Measurements from ENCODE around the gene PDE8A.

DNA sequence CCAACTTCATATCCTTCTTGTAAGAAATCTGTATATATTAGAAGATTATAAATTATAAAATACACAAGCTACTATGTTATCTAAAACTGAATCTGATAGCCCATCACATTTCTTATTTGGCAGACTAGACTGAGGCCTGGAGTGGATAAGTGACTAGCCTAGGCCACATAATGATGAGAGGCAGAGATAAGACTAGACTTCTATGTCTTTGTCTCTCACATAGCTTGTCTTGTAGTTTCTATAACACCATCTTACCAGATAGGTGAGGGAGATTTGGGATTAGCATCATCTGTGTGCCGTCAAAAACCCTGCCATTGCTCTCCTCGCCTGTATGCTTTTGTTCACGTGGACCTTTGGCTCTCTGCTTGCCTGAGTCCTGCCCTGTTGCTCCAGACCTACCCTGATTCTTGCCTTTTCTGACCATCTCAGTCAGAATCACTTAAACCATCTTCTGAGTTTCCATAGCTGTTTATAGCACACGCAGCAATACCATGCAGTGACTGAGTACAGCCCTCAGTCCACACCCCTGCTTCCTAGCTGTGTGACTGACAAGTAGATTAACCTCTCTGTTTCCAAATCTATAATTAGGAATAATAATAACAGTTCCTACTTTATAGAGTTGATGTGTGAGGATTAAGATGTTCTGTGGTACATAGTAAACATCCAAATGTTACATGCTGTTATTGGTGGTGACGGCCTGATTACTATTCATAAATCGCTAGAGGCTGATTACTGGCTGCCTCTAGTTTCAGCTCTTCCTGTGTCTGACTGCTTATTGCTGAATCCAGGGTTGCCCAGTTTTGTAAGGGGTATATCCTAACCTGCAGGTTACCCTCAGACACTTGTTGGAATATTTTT is 49.7 kb downstream of the PDE8A start:
- TF ChIP-seq, protein P1, sequence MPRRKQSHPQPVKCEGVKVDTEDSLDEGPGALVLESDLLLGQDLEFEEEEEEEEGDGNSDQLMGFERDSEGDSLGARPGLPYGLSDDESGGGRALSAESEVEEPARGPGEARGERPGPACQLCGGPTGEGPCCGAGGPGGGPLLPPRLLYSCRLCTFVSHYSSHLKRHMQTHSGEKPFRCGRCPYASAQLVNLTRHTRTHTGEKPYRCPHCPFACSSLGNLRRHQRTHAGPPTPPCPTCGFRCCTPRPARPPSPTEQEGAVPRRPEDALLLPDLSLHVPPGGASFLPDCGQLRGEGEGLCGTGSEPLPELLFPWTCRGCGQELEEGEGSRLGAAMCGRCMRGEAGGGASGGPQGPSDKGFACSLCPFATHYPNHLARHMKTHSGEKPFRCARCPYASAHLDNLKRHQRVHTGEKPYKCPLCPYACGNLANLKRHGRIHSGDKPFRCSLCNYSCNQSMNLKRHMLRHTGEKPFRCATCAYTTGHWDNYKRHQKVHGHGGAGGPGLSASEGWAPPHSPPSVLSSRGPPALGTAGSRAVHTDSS (tag by site-specific recombination; IDR thresholded peaks at IDR 0.05): no peak
- TF ChIP-seq ZNF184 (tag by site-specific recombination; IDR thresholded peaks at IDR 0.05): no peak
- TF ChIP-seq ZNF292 (tag by site-specific recombination; IDR thresholded peaks at IDR 0.05; ENCODE audit: borderline replicate concordance, low read depth): no peak
- TF ChIP-seq YY1 (tag by site-specific recombination; IDR thresholded peaks at IDR 0.05): no peak
- TF ChIP-seq SP3 (tag by site-specific recombination; IDR thresholded peaks at IDR 0.05): no peak
- TF ChIP-seq, protein P2, sequence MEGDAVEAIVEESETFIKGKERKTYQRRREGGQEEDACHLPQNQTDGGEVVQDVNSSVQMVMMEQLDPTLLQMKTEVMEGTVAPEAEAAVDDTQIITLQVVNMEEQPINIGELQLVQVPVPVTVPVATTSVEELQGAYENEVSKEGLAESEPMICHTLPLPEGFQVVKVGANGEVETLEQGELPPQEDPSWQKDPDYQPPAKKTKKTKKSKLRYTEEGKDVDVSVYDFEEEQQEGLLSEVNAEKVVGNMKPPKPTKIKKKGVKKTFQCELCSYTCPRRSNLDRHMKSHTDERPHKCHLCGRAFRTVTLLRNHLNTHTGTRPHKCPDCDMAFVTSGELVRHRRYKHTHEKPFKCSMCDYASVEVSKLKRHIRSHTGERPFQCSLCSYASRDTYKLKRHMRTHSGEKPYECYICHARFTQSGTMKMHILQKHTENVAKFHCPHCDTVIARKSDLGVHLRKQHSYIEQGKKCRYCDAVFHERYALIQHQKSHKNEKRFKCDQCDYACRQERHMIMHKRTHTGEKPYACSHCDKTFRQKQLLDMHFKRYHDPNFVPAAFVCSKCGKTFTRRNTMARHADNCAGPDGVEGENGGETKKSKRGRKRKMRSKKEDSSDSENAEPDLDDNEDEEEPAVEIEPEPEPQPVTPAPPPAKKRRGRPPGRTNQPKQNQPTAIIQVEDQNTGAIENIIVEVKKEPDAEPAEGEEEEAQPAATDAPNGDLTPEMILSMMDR (tag by site-specific recombination; IDR thresholded peaks at IDR 0.05): no peak
- no peak for TF ChIP-seq SCRT2 (tag by site-specific recombination; IDR thresholded peaks at IDR 0.05)
- TF ChIP-seq ZNF629 (tag by site-specific recombination; IDR thresholded peaks at IDR 0.05): no peak
- TF ChIP-seq ZNF777 (tag by site-specific recombination; IDR thresholded peaks at IDR 0.05; ENCODE audit: borderline replicate concordance): no peak
- TF ChIP-seq, protein P3, sequence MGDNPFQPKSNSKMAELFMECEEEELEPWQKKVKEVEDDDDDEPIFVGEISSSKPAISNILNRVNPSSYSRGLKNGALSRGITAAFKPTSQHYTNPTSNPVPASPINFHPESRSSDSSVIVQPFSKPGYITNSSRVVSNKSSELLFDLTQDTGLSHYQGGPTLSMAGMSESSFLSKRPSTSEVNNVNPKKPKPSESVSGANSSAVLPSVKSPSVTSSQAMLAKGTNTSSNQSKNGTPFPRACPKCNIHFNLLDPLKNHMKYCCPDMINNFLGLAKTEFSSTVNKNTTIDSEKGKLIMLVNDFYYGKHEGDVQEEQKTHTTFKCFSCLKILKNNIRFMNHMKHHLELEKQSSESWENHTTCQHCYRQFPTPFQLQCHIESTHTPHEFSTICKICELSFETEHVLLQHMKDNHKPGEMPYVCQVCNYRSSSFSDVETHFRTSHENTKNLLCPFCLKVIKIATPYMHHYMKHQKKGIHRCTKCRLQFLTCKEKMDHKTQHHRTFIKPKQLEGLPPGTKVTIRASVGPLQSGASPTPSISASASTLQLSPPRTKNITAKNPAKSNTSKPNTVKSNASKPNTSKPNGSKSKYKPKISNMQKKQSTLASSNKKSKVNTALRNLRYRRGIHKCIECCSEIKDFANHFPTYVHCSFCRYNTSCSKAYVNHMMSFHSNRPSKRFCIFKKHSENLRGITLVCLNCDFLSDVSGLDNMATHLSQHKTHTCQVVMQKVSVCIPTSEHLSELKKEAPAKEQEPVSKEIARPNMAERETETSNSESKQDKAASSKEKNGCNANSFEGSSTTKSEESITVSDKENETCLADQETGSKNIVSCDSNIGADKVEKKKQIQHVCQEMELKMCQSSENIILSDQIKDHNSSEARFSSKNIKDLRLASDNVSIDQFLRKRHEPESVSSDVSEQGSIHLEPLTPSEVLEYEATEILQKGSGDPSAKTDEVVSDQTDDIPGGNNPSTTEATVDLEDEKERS (tag by site-specific recombination; IDR thresholded peaks at IDR 0.05): no peak
